GM13976 (cell line): Measurements from ENCODE around the gene ITPK1.

Source experiments
- DNase-seq: peaks from one replicate; pipeline ENCODE4 v3.0.0; 2012; ENCODE audit warnings: low spot score
- in situ Hi-C: fragments of 300-500 bp; cut with MboI; formaldehyde crosslinking; loops from one replicate; pipeline ENCODE4 v1.12.0; 2022; ENCODE audit warnings: low sequenced_read_pairs, mixed read lengths, inconsistent platforms; ENCODE audit not compliant: unreplicated experiment
- TF ChIP-seq, protein P1 (sequence below): IDR thresholded peaks from 2 replicates; pipeline ENCODE4 v1.5.1; 2012; ENCODE audit warnings: borderline replicate concordance, mild to moderate bottlenecking; ENCODE audit not compliant: insufficient read depth; ENCODE audit errors: extremely low read depth, missing control alignments, control extremely low read depth

The ITPK1 gene

DNA sequence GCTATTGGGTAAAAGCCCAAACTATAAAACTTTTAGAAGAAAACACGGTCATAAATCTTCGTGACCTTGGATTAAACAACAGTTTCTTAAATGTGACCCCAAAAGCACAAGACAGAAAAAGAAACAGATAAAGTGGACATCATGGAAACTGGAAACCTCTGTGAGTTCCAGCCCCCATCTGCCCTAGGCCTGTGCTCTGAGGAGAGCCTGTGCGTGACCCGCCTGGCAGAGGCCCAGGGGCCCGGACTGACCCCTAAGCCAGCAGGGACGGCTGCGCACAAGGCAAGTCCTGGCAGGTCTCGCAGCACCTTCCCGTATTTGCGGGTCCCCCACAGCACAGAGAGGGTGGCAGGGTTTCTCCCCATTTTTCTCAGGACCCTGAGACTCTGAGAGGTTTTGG is 116.8 kb downstream of the ITPK1 start:
- DNase-seq = no peak
- in situ Hi-C loops = no loop called here
- TF ChIP-seq, protein P1, sequence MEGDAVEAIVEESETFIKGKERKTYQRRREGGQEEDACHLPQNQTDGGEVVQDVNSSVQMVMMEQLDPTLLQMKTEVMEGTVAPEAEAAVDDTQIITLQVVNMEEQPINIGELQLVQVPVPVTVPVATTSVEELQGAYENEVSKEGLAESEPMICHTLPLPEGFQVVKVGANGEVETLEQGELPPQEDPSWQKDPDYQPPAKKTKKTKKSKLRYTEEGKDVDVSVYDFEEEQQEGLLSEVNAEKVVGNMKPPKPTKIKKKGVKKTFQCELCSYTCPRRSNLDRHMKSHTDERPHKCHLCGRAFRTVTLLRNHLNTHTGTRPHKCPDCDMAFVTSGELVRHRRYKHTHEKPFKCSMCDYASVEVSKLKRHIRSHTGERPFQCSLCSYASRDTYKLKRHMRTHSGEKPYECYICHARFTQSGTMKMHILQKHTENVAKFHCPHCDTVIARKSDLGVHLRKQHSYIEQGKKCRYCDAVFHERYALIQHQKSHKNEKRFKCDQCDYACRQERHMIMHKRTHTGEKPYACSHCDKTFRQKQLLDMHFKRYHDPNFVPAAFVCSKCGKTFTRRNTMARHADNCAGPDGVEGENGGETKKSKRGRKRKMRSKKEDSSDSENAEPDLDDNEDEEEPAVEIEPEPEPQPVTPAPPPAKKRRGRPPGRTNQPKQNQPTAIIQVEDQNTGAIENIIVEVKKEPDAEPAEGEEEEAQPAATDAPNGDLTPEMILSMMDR = no peak

DNA sequence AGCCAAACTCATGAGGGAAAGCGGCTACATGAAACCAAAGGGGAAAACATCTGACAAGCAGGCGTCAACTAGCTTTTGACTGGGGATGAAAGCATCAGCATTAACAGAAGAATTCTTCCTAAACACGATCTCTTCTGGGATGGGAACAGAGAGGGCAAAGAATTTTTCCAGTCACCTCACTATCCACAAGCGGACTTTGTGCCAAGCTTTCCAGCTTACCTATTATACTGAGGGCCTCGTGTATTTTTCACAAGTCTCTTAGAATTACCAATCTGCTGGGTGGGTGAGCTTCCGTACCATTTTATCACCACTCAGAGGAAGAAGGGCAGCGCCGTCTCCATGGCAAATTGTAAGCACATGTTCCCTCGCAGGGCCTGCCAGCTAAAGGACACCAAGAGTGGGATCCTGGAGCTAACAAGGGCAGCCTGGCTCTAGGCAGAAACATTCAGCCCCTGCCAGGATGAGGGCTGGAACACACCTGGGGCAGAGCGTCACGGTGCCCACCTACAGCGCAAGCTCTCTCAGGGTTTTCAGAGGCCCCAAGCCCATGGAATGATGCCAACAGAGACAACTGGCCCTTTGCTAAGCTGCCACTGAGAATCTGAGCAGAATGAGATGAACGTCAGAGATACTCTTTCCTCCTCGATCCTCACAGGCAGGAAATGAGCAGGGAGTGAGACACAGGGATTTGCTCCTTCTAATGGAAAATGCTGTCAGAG is 118.2 kb downstream of the ITPK1 start:
- in situ Hi-C loops = no loop called here
- DNase-seq = no peak
- TF ChIP-seq, protein P1 = no peak

DNA sequence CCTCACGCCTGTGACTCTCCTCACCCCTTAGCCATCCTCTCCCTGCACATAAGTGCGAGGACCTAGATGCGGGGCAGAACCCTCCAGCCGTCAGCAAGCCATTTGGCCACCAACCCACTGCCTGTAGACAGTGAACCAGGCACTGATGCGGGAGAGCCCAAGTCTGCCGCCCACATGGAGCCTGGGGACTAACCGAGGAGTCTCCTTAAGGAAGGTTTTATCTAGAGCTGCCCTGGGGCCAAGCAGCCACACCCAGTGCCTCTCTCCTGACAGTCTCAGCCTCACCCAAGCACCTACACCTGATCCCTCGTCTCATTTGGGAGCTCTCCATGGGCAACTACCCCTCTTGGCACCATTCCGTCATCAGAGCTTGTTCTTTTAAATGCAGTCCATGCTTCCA is 120.1 kb downstream of the ITPK1 start:
- in situ Hi-C loops = no loop called here
- TF ChIP-seq, protein P1 = no peak
- no peak for DNase-seq

DNA sequence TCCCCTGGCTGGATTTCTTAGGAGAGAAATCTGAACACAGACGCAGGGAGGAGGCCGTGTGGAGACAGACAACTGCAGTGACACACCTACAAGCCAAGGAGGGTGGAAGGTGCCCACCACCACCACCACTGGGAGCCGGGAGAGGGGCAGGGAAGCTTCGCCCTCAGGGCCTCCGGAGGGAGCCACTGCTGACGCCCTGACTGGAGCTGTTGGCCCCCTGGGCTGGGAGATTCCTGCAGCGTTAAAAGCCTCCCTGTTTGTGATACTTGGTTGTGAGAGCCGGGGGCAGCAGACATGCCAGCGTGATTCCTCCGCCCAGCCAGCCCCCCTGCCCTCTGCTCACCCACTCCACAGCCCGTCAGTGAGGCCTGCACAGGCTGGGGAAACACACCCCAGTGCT is 120.8 kb downstream of the ITPK1 start:
- TF ChIP-seq, protein P1 = no peak
- DNase-seq = no peak
- in situ Hi-C loops = no loop called here

DNA sequence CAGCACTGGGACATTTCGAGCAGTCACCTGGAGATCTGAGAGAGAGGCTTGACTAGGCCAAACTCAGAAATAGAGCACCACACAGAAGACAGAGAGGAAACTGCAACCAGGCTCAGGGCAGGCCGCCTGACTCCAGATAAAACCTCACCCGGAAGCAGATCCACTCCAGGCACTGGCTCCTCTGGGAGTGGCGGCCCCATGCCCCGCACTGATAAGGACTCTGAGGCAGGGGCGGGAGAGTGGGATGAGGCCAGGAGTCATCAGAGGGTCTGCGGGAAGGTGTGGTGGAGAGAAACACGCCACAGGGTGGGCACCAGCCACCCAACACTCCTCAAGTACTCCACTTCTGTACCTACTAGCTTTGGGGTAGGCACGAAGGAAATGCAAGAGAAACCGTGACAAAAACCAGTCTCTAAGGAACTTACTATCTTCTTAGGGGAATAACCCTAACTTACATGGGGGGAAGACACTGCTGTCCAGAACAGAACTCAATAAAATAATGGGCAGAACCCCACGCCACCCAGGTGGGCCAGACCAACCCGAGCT is 121.5 kb downstream of the ITPK1 start:
- in situ Hi-C loops = no loop called here
- no peak for DNase-seq
- TF ChIP-seq, protein P1 = no peak

DNA sequence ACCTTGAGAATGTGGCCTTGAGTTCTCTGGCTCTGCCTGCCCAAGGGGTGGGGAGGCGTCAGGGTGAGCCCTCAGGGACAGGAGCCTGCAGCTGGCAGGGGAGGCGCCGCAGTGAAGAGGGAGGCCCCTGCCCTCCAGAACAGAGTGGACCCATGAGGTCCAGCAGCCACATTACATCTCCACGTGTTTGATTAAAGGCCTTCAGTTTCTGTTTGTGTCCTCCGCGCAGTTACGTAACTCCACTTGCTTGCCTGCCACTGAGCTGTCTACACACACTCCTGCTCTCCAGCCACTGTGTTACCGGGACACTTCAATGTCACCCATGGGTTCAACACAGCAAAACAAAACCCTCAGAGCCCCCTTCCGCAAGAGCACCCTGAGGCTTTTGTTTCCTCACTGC is 122.4 kb downstream of the ITPK1 start:
- TF ChIP-seq, protein P1 = no peak
- DNase-seq = no peak
- in situ Hi-C loops = no loop called here

DNA sequence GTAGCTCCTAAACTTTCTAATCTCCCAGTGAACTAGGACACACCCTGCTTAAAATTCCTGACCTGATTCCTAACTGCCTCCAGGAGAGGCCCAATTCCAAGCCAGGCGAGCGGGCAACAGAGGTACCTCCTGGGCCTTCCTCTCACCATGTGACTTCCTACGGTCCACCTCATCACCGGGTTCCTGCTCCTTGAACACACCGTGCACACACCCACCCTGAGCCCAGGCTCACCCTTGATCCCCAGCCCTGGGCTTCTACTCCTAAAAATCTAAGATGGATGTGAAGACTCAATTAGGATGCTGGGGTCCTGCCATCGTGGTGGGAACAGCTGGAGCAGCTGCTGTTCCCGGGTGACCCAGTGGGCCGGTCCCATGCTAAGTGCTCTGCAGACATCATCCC is 124.2 kb downstream of the ITPK1 start:
- TF ChIP-seq, protein P1 = no peak
- DNase-seq = no peak
- in situ Hi-C loops = no loop called here
